VCaP (cell line): Measurements from ENCODE around the gene C10orf120.

Source experiments
- H3K27ac ChIP-seq: fragments of 450-650 bp; 2 replicates; pipeline ENCODE4 v1.5.1; 2017
- TF ChIP-seq, protein P1 (sequence below): fragments of 450-650 bp; conservative IDR thresholded peaks from 2 replicates; pipeline ENCODE4 v1.5.1; 2017; ENCODE audit warnings: mild to moderate bottlenecking, moderate library complexity

The C10orf120 gene

GRCh38 chr10:122669842-122670241 is 29.8 kb downstream of the C10orf120 start:
- H3K27ac ChIP-seq, result no peak overlapping the region
- TF ChIP-seq, protein P1, sequence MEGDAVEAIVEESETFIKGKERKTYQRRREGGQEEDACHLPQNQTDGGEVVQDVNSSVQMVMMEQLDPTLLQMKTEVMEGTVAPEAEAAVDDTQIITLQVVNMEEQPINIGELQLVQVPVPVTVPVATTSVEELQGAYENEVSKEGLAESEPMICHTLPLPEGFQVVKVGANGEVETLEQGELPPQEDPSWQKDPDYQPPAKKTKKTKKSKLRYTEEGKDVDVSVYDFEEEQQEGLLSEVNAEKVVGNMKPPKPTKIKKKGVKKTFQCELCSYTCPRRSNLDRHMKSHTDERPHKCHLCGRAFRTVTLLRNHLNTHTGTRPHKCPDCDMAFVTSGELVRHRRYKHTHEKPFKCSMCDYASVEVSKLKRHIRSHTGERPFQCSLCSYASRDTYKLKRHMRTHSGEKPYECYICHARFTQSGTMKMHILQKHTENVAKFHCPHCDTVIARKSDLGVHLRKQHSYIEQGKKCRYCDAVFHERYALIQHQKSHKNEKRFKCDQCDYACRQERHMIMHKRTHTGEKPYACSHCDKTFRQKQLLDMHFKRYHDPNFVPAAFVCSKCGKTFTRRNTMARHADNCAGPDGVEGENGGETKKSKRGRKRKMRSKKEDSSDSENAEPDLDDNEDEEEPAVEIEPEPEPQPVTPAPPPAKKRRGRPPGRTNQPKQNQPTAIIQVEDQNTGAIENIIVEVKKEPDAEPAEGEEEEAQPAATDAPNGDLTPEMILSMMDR, result no peak

GRCh38 chr10:122669045-122669444 is 30.6 kb downstream of the C10orf120 start:
- no peak overlapping the region for H3K27ac ChIP-seq
- TF ChIP-seq, protein P1, result no peak

- TF ChIP-seq, protein P1, result no peak
- no peak overlapping the region for H3K27ac ChIP-seq
Measured at GRCh38 chr10:122665946-122666345, 33.7 kb downstream of the C10orf120 start.

DNA sequence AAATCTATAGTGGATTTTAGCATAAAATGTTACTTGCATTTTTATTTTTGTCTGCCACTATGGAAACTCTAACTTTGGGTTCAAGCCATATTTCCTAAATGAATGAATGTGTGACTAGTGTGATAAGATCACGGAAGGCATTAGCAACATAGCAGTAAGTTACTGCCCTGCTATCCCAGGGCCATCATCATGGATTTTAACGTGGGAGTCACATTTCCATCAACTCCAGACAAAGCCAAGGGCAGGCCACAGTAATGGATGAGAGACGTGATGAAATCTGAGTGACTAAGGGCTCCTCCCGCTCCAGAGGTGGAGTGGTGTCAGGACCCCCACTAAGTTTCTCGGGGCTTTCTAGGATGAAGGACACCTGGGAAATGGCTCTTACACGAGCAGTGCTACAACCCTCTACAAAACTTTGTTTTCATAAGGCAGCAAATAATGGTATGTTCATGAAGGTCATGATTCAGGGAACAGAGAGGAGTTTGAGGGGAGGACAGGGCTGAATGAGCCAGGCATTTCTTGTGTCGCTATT is 34.3 kb downstream of the C10orf120 start:
- H3K27ac ChIP-seq, result no peak overlapping the region
- TF ChIP-seq, protein P1, result no peak

GRCh38 chr10:122664501-122664900 is 35.1 kb downstream of the C10orf120 start:
- TF ChIP-seq, protein P1, result no peak
- no peak overlapping the region for H3K27ac ChIP-seq

DNA sequence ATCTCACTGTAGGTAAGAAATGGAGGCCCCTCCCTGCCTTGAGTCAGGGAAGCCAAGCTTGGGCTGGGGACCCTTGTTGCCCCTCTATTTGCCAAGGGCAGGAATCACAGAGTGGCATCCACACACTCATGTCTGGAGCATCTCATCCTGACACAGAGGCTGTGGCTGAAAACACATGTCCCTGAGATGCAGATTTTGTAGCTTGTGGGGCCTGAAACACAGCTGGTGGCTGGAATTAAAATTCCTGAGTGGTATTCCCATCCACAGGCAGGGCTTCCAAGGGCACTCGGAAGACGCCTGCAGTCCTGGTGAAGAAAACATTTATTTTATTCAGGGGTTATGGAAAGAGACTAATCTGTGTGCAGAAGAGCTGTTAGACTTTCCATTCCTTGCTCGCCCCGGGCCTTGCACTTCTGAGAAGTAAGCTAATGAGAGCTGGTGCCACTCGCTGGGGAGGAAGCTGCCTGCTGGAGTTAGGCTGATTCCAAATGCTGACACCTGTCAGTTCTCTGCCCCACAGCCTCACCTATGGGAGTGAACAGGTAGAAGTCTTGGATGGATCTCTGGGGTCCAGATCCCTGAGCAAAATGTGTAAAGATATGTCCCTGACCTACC is 36.0 kb downstream of the C10orf120 start:
- H3K27ac ChIP-seq, result no peak overlapping the region
- TF ChIP-seq, protein P1, result no peak

GRCh38 chr10:122662231-122662630 is 37.4 kb downstream of the C10orf120 start:
- TF ChIP-seq, protein P1, result no peak
- H3K27ac ChIP-seq, result no peak overlapping the region
